GM13976 (cell line): ENCODE data around the gene NF2.
"Not testable (repeated sequence)": the region's sequence is repeated elsewhere in the genome, so short reads cannot be mapped to it uniquely, and the experiment has no call there.

ENCODE experiments used
- DNase-seq: peaks from one replicate; pipeline ENCODE4 v3.0.0; 2012; ENCODE audit warnings: low spot score
- in situ Hi-C: fragments of 300-500 bp; cut with MboI; formaldehyde crosslinking; loops from one replicate; pipeline ENCODE4 v1.12.0; 2022; ENCODE audit warnings: low sequenced_read_pairs, mixed read lengths, inconsistent platforms; ENCODE audit not compliant: unreplicated experiment
- TF ChIP-seq, protein P1 (sequence below): IDR thresholded peaks from 2 replicates; pipeline ENCODE4 v1.5.1; 2012; ENCODE audit warnings: borderline replicate concordance, mild to moderate bottlenecking; ENCODE audit not compliant: insufficient read depth; ENCODE audit errors: extremely low read depth, missing control alignments, control extremely low read depth

NF2 gene

DNA sequence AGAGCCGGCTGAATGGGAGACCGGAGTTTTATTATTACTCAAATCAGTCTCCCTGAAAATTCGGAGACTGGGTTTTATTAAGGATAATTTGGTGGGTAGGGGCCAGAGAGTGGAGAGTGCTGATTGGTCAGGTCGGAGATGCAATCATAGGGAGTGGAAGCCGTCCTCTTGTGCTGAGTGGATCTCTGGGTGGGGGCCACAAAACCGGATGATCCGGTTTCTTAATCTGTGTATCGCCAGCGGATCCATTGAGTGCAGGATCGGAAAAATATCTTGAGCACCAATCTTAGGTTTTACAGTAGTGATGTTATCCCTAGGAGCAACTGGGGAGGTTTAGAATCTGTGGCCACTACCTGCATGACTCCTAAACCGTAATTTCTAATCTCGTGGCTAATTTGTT lies 21.6 kb upstream of the NF2 start:
- TF ChIP-seq, protein P1, sequence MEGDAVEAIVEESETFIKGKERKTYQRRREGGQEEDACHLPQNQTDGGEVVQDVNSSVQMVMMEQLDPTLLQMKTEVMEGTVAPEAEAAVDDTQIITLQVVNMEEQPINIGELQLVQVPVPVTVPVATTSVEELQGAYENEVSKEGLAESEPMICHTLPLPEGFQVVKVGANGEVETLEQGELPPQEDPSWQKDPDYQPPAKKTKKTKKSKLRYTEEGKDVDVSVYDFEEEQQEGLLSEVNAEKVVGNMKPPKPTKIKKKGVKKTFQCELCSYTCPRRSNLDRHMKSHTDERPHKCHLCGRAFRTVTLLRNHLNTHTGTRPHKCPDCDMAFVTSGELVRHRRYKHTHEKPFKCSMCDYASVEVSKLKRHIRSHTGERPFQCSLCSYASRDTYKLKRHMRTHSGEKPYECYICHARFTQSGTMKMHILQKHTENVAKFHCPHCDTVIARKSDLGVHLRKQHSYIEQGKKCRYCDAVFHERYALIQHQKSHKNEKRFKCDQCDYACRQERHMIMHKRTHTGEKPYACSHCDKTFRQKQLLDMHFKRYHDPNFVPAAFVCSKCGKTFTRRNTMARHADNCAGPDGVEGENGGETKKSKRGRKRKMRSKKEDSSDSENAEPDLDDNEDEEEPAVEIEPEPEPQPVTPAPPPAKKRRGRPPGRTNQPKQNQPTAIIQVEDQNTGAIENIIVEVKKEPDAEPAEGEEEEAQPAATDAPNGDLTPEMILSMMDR, result no peak
- DNase-seq, result no peak
- in situ Hi-C loops, result no loop called here

DNA sequence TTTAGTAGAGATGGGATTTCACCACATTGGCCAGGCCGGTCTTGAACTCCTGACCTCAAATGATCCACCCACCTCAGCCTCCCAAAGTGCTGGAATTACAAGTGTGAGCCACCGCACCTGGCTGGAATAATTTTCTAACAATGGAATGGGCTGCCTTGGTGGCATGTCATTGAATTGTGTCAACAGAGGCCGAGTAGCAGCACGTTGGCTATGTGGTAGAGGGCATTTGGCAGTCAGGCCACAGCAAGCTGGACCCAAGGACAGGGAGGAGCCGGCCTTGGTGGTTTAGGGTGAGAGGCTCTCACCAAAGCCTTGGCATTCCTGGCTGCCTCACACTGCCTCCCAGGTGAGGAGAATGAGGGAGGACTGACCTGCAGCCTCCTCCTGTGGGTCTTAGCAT lies 18.5 kb upstream of the NF2 start:
- no peak for DNase-seq
- TF ChIP-seq, protein P1, result no peak
- in situ Hi-C loops, result no loop called here

DNA sequence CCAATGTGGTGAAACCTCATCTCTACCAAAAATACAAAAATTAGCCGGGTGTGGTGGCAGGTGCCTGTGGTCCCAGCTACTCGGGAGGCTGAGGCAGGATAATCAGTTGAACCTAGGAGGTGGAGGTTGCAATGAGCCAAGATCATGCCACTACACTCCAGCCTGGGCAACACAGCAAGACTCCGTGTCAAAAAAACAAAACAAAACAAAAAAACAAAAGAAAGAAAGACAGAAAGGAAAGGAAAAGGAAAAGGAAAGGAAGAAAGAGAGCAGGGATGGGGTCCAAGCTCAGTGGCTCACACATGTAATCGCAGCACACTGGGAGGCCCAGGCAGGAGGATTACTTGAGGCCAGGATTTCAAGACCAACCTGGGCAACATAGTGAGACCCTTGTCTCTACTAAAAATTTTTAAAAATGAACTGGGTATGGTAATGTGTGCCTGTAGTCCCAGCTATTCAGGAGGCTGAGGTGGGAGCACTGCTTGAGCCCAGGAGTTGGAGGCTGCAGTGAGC lies 17.2 kb upstream of the NF2 start:
- not testable (repeated sequence) for DNase-seq

DNA sequence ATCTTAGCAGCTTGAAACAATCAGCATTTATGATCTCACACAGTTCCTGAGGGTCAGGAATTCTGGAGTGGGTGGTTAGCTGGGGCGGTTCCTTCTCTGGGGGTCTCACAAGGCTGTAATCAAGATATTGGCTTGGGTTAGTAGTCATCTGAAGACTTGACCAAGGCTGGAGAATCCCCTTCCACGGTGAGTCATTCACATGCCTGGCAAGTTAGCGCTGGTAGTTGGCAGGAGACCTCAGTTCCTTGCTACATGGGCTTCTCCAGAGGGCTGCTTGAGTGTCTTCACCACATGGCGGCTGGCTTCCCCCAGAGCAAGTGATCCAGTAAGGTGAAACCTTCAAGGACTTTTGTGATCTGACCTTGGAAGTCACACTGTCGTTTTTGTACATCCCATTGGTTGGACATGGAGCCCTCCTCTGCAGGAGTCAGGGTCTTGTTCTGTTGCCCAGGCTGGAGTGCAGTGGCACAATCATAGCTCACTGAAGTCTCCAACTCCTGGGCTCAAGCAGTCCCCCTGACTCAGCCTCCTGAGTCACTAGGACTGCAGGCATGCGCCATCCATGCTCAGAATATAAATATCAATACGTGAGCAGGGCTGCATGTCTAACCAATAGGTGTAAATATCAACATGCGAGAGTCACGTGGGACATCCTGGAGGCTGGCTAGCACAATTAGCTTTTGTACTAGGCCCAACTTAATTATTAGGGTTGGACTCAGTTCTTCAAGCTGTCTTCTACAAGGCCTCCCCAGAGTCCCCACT lies 15.3 kb upstream of the NF2 start:
- DNase-seq, result no peak
- in situ Hi-C loops, result no loop called here
- TF ChIP-seq, protein P1, result no peak

More for the DNA sequence above, 17.2 kb upstream of the NF2 start:
- in situ Hi-C loops, result not testable (repeated sequence)

DNA sequence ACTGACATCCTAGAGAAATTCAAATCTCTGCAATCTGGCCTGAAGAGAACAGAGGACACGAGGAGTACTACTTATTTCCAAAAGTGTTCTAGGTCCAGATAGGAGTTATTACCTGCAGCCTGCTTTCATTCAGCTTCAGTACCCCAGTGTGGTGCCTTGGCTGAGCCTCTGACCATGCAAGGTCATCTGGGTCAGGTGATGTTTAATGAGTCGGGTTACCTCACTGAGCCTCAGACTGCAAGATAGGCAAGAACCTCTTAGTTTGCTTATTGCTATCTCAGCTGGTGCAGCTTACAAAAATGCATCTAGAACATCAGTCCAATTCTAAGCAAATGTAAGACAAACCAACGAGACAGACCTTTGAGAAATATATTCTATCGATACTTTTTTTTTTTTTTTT lies 9.5 kb upstream of the NF2 start:
- TF ChIP-seq, protein P1, result no peak
- DNase-seq, result no peak
- in situ Hi-C loops, result no loop called here

DNA sequence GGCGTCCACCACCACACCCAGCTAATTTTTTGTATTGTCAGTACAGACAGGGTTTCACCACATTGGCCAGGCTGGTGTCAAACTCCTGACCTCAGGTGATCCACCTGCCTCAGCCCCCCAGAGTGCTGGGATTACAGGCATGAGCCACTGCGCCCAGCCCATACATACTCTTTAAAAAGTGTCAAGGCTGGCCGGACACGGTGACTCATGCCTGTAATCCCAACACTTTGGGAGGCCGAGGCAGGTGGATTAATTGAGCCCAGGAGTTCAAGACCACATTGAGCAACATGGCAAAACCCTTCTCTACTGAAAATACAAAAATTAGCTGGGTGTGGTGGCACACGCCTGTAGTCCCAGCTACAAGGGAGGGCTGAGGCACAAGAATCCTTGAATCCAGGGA lies 9.0 kb upstream of the NF2 start:
- in situ Hi-C loops, DNase-seq: not testable (repeated sequence)

DNA sequence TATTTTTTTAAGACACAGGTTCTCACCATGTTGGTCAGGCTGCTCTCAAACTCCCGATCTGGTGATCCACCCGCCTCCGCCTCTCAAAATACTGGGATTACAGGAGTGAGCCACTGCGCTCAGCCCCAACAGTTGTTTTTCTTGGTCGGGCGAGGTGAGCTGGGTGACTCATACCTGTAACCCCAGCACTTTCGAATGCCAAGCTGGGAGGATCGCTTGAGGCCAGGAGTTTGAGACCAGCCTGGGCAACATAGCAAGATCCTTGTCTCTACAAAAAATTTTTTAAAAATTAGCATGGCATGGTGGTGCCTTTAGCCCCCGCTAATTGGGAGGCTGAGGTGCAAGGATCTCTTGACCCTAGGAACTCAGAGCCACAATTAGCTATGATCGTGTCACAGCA lies 7.0 kb upstream of the NF2 start:
- TF ChIP-seq, protein P1, result no peak
- in situ Hi-C loops, result no loop called here
- DNase-seq, result no peak

DNA sequence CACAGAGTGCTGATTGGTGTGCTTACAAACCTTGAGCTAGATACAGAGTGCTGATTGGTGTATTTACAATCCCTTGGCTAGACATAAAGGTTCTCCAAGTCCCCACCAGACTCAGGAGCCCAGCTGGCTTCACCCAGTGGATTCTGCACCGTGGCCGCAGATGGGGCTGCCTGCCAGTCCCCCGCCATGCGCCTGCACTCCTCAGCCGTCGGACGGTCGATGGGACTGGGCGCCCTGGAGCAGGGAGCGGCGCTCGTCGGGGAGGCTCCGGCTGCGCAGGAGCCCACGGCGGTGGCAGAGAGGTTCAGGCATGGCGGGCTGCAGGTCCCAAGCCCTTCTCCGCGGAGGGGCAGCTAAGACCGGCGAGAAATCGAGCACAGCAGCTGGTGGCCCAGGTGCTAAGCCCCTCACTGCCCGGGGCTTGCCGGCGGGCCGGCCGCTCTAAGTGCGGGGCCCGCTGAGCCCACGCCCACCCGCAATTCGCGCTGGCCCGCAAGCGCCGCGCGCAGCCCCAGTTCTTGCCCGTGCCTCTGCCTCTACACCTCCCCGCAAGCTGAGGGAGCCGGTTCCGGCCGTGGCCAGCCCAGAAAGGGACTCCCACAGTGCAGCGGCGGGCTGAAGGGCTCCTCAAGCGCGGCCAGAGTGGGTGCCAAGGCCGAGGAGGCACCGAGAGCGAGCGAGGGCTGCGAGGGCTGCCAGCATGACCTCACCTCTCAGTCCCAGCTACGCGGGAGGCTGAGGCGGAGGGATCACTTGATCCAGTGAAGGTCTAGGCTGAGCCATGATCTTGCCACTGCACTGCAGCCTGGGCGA lies 5.4 kb upstream of the NF2 start:
- DNase-seq, in situ Hi-C loops: not testable (repeated sequence)
